BLaER1 treated with 17β-estradiol and CSF1 and Interleukin-3, amounts not matched to agents 10 nM and 100 nM (cell line): Measurements from ENCODE around the gene MTERF4.
"Not testable (repeated sequence)": the region's sequence is repeated elsewhere in the genome, so short reads cannot be mapped to it uniquely, and the experiment has no call there.

ENCODE experiments used
- H3K27ac ChIP-seq, 11 experiments: shearing (Covaris generic); formaldehyde crosslinking; 2 replicates each; pipeline ENCODE4 v1.8.1; 2022
- H3K27me3 ChIP-seq, 11 experiments: shearing (Covaris generic); formaldehyde crosslinking; 2 replicates each; pipeline ENCODE4 v1.8.1; 2022
- H3K36me3 ChIP-seq, 11 experiments: shearing (Covaris generic); formaldehyde crosslinking; 2 replicates each; pipeline ENCODE4 v1.8.1; 2022
- H3K4me1 ChIP-seq, 10 experiments: shearing (Covaris generic); formaldehyde crosslinking; 2 replicates each; pipeline ENCODE4 v1.8.1; 2022
- H3K4me2 ChIP-seq, 11 experiments: shearing (Covaris generic); formaldehyde crosslinking; 2 replicates each; pipeline ENCODE4 v1.8.1; 2022
- H3K4me3 ChIP-seq, 10 experiments: shearing (Covaris generic); formaldehyde crosslinking; 2 replicates each; pipeline ENCODE4 v1.8.1; 2022
- H3K9ac ChIP-seq, 11 experiments: shearing (Covaris generic); formaldehyde crosslinking; 2 replicates each; pipeline ENCODE4 v1.8.1; 2022
- H3K9me3 ChIP-seq, 11 experiments: shearing (Covaris generic); formaldehyde crosslinking; replicated peaks in 1 of 11; 2 replicates each; pipeline ENCODE4 v1.8.1; 2022
- H4K20me1 ChIP-seq, 11 experiments: shearing (Covaris generic); formaldehyde crosslinking; 2 replicates each; pipeline ENCODE4 v1.8.1; 2022
- Cebpa-rat ChIP-seq, 11 experiments: shearing (Covaris generic); IDR thresholded peaks; 2 replicates each; pipeline ENCODE4 v1.8.1; 2022

The MTERF4 gene

DNA sequence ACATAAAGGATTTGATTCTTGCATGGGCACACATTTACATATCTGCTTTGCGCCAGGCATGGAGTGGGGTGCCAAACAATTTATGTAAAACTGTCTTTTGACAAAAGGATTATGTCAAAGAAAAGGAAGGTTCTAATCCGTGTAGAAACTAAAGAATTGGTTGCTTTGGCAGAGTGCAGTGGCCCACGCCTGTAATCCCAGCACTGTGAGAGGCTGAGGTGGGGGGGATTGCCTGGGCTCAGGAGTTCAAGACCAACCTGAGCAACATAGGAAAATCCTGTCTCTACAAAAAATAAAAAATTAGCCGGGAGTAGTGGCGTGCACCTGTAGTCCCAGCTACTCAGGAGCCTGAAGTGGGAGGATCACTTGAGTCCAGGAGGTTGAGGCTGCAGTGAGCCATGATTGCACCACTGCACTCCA is 1.1 kb upstream of the MTERF4 start:
- Histone ChIP-seq H3K9ac (peak overlapping the region; percentile 82 to 96 (median 93); a peak in 21 of 22 replicates), H3K27ac (peak overlapping the region in 6 of 11 experiments; percentile 81 to 93 (median 90); a peak in 7 of 22 replicates)
- TF ChIP-seq Cebpa-rat (IDR thresholded peaks at IDR 0.05) = no peak

DNA sequence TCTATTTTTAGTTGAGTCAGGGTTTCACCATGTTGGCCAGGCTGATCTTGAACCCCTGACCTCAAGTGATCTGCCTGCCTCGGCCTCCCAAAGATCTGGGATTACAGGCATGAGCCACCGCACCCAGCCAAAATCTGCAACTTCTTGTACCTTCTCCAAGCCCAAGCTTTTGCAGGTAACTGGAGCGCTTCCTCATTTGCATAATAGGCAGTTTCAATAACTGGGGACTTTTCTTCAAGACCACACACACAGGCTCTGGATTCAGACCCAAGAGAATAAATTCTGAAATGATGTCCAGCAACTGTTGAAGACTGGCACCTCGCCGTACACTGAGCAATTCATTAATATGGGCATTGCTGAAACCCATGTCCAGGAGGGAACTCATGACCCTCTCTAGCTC is 2.8 kb downstream of the MTERF4 start:
- no peaks in the 10 kb centered on the region for H3K9me3 ChIP-seq
- H3K4me2 ChIP-seq = no peak overlapping the region
- H3K27ac ChIP-seq = no peak overlapping the region
- no peaks in the 10 kb centered on the region for H3K27me3 ChIP-seq
- H3K9ac ChIP-seq = no peak overlapping the region
- no peak for TF ChIP-seq Cebpa-rat (IDR thresholded peaks at IDR 0.05)
- peaks cover 4 to 43% (median 29%) of the 10 kb centered on the region in 11 experiments; a peak in 15 of 22 replicates for H4K20me1 ChIP-seq
- no peak overlapping the region for H3K4me3 ChIP-seq
- H3K4me1 ChIP-seq = peaks cover 31 to 56% (median 45%) of the 10 kb centered on the region in 10 experiments
- peaks cover 57 to 67% (median 64%) of the 10 kb centered on the region in 11 experiments for H3K36me3 ChIP-seq

More for the DNA sequence above, 1.1 kb upstream of the MTERF4 start:
- Histone ChIP-seq H3K4me2 (peak overlapping the region; percentile 82 to 98 (median 92)), H4K20me1 (peaks cover 0 to 18% (median 8%) of the 10 kb centered on the region in 11 experiments; a peak in 7 of 22 replicates), H3K4me1 (peaks cover 30 to 61% (median 47%) of the 10 kb centered on the region in 10 experiments), H3K4me3 (peak overlapping the region; percentile 71 to 93 (median 84)), H3K27me3 (no peaks in the 10 kb centered on the region), H3K9me3 (no peaks in the 10 kb centered on the region), H3K36me3 (peaks cover 24 to 47% (median 38%) of the 10 kb centered on the region in 11 experiments)

DNA sequence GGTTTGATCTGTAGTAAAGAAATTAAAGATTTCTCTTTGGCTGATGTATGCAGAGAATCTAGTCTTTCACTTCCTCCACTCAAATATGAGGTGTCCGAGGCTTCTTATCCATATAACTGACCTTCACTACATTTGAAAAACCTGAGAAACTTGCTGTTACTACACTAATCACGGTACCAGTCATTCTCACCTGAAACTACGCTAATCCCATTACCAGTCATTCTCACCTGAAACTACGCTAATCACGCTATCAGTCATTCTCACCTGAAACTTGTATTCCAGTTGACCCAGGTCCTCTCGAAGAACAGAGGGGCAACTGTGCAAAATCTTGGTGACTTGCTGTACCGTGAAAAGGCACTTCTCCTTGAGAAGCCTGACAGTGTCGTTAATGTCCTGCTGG is 5.1 kb downstream of the MTERF4 start:
- H3K4me3 ChIP-seq = no peak overlapping the region
- H4K20me1 ChIP-seq = peaks cover 4 to 62% (median 38%) of the 10 kb centered on the region in 11 experiments; a peak in 16 of 22 replicates
- no peaks in the 10 kb centered on the region for H3K9me3 ChIP-seq
- H3K9ac ChIP-seq = no peak overlapping the region
- peaks cover 79 to 89% (median 87%) of the 10 kb centered on the region in 11 experiments for H3K36me3 ChIP-seq
- no peak overlapping the region for H3K4me2 ChIP-seq
- peaks cover 21 to 45% (median 31%) of the 10 kb centered on the region in 10 experiments for H3K4me1 ChIP-seq
- TF ChIP-seq Cebpa-rat (IDR thresholded peaks at IDR 0.05) = no peak
- no peak overlapping the region for H3K27ac ChIP-seq
- H3K27me3 ChIP-seq = no peaks in the 10 kb centered on the region

DNA sequence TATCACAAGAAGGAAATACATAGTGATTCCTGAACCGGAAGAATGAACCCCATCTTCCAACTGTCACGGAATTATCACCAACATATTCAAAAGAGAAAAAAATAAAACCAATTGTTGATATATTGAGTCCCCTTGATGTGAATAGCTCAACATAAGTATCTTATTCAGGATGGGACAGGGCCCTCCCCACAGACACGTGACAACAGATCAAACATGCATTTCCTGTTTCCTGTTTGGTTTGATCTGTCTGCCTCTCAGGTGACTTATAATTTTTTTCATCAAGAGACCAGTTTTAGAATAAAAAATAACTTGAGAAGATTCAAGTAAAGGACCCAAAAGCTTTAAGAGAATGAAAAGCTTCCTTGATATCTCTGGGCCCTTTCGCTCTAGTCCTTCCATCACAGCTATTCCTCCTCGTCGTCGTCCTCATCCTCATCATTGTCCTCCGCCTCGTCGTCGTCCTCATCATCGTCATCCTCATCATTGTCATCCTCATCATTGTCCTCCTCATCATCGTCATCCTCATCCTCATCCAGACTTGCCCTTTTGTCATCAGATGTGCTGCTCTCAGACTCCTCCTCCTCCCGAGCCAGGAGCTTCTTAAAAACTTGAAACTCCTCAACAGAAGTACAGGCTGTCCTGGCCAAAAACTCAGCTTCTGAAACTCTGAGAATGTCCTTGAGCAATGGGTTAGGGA is 6.3 kb downstream of the MTERF4 start:
- peaks cover 92 to 100% (median 98%) of the 10 kb centered on the region in 11 experiments for H3K36me3 ChIP-seq

DNA sequence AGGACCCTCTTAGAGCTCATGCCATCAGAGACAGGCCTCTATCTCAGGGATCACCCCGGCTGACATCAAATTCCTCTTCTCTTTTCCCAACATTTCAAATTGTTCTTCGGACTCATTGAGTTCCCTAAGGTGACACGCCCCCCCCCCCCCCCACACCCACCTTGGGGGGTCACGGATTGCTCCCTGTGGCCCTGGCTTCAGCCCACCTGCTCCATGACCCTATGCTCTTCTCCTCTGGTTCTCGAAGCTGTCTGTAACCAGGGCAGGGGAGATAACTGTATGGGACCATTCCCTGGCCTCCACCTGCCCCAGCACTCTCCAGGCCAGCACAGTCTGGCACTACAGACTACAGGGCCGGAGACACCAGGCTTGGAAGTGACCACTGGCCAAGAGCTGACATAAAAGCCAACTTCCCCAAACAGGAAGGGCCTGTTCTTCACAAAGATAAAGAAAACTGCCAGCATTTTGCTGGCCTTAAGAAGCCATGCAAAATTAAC is 7.1 kb downstream of the MTERF4 start:
- Histone ChIP-seq H3K9me3 (no peaks in the 10 kb centered on the region), H3K9ac (no peak overlapping the region; a peak in 1 of 22 replicates), H3K27me3 (no peaks in the 10 kb centered on the region), H4K20me1 (peaks cover 11 to 78% (median 49%) of the 10 kb centered on the region in 11 experiments; a peak in 19 of 22 replicates), H3K4me1 (peaks cover 10 to 29% (median 16%) of the 10 kb centered on the region in 10 experiments), H3K27ac (no peak overlapping the region), H3K4me2 (peak overlapping the region in 6 of 11 experiments; percentile 25 to 70 (median 32); a peak in 9 of 22 replicates), H3K4me3 (no peak overlapping the region), H3K36me3 (peaks cover 91 to 100% (median 100%) of the 10 kb centered on the region in 11 experiments)
- no peak for TF ChIP-seq Cebpa-rat (IDR thresholded peaks at IDR 0.05)

More for the DNA sequence above, 6.3 kb downstream of the MTERF4 start:
- H3K27ac ChIP-seq = no peak overlapping the region
- H3K4me1 ChIP-seq = peaks cover 13 to 37% (median 22%) of the 10 kb centered on the region in 10 experiments
- no peak for TF ChIP-seq Cebpa-rat (IDR thresholded peaks at IDR 0.05)
- peak overlapping the region in 9 of 11 experiments; percentile 24 to 70 (median 29); a peak in 15 of 22 replicates for H3K4me2 ChIP-seq
- H3K4me3 ChIP-seq = no peak overlapping the region
- H3K9me3 ChIP-seq = no peaks in the 10 kb centered on the region
- H4K20me1 ChIP-seq = peaks cover 10 to 74% (median 45%) of the 10 kb centered on the region in 11 experiments; a peak in 19 of 22 replicates
- no peak overlapping the region; a peak in 1 of 22 replicates for H3K9ac ChIP-seq
- H3K27me3 ChIP-seq = no peaks in the 10 kb centered on the region

DNA sequence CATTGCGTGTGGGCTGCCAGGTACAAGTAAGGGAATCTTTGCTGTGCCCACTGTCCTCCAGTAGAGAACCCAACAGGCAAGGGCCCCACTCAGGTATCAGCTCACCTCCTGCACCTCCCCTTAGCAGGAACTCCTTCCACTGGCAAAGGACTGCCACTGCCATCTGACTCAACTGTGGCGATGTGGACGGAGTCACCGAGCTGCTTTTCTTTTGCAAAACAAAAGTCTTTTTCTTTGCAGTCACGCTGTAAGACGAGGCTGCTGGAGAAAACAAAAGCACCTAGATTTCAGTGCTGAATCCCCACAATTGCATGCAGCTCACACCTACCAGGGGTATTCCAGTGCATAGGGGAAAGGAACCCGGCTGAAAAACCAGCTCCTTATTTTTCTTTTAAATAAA is 7.9 kb downstream of the MTERF4 start:
- TF ChIP-seq Cebpa-rat (IDR thresholded peaks at IDR 0.05) = no peak
- H3K4me2 ChIP-seq = no peak overlapping the region
- H3K4me3 ChIP-seq = no peak overlapping the region

DNA sequence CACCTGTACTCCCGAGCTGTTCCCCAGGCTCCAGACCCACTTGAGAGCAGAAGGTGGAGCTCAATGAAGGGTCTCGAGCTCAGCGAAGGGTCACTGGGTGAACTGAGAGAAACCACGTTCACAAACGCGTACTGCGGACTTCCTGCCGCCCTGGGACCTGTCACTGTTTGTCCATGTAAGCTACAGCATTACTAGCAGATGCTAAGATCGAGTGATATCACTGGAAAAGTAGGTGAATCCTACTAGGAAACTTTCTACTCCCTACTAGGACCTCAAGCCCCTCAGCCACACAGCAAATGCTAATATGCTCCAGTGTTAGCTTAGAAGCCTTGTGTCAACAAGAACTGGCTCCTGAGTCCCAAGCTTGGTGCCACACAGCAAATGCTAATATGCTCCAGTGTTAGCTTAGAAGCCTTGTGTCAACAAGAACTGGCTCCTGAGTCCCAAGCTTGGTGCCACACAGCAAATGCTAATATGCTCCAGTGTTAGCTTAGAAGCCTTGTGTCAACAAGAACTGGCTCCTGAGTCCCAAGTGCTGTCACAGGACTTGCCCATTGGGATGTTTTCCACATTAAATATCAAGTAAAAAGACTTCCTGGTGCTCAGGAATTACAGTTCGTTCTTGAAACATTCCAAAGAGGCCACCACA is 8.8 kb downstream of the MTERF4 start:
- peaks cover 11 to 82% (median 43%) of the 10 kb centered on the region in 11 experiments; a peak in 20 of 22 replicates for H4K20me1 ChIP-seq
- H3K4me1 ChIP-seq = peaks cover 21 to 34% (median 28%) of the 10 kb centered on the region in 10 experiments
- H3K4me3 ChIP-seq, H3K9ac ChIP-seq, H3K9me3 ChIP-seq, H3K4me2 ChIP-seq, H3K27ac ChIP-seq, H3K27me3 ChIP-seq: not testable (repeated sequence)
- H3K36me3 ChIP-seq = peaks cover 91 to 100% (median 99%) of the 10 kb centered on the region in 11 experiments

More for the DNA sequence above, 7.9 kb downstream of the MTERF4 start:
- Histone ChIP-seq H3K27ac (no peak overlapping the region), H4K20me1 (peaks cover 11 to 82% (median 47%) of the 10 kb centered on the region in 11 experiments; a peak in 19 of 22 replicates), H3K9me3 (no peaks in the 10 kb centered on the region), H3K36me3 (peaks cover 91 to 100% (median 100%) of the 10 kb centered on the region in 11 experiments), H3K27me3 (no peaks in the 10 kb centered on the region), H3K4me1 (peaks cover 12 to 28% (median 19%) of the 10 kb centered on the region in 10 experiments), H3K9ac (no peak overlapping the region)

DNA sequence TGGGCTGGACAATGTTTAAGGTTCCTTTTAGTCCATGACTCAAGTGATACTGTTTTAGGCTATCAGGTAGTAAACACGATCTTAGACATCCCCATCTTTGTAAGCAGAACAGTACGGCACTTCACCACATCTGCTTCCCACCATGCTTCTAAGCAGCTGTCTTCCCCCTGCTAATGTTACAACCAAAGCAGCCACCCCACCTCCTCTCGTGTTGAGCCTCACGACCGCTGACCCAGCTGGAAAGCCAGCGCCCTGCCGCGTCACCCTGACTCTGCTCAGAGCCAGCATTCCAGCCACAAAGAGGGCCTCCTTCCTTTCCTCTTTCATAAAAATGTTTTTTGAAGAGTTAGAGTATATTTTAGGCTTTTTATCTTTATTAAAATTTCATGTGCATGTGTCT is 9.4 kb downstream of the MTERF4 start:
- H3K4me1 ChIP-seq = peaks cover 21 to 40% (median 33%) of the 10 kb centered on the region in 10 experiments
- no peak overlapping the region for H3K4me3 ChIP-seq
- no peak overlapping the region for H3K27ac ChIP-seq
- peaks cover 13 to 83% (median 42%) of the 10 kb centered on the region in 11 experiments; a peak in 20 of 22 replicates for H4K20me1 ChIP-seq
- no peak for TF ChIP-seq Cebpa-rat (IDR thresholded peaks at IDR 0.05)
- no peaks in the 10 kb centered on the region for H3K27me3 ChIP-seq
- H3K9me3 ChIP-seq = no peaks in the 10 kb centered on the region
- H3K36me3 ChIP-seq = peaks cover 92 to 100% (median 99%) of the 10 kb centered on the region in 11 experiments
- no peak overlapping the region for H3K9ac ChIP-seq
- H3K4me2 ChIP-seq = no peak overlapping the region
